ENCODE measurements around the gene PTCD3. TPM values are rescaled to one million over a fixed set of nuclear protein-coding genes. Genes with fewer than 3 reads are reported as not detected.
A peak's percentile ranks its signal among the peaks of the same experiment; 100 is the strongest.

Gene PTCD3
- total RNA-seq, 1 experiment from 2014 or later, result 180 TPM

DNA sequence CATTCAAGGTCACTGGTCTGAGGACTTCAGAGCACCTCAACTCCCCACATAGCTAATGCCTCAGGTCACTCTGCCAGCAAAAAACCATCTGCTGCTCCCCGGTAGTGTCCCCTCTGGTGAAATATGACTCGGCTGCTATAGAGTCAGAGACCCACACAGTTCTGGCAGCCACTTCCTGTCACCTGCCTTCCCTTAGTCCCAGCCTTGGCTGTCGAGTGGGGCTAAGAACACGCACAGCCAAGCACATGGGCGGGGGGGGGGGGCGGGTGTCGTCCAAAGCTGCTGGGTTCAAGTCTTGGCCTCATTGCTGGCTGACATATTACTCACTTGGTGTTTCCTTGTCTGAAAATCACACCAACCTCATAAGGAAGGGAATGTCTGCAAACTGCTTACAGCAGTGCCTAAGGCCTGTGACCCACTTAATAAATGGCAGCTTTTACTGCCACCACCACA is 37.9 kb upstream of the PTCD3 start:
- H4K20me1 ChIP-seq (ENCODE audit: control insufficient read depth, insufficient read depth, insufficient read length), result no peaks in the 10 kb centered on the region
- H2BK15ac ChIP-seq (ENCODE audit: low read depth, low read length), result no peak overlapping the region
- H3K23me2 ChIP-seq (ENCODE audit: insufficient read length, low read depth, low read length, poor library complexity, severe bottlenecking), result no peaks in the 10 kb centered on the region
- no peak overlapping the region for H4K5ac ChIP-seq (ENCODE audit: insufficient read length, low read depth, low read length)
- no peak overlapping the region for H2BK5ac ChIP-seq (ENCODE audit: insufficient read length, low read length)
- H4K8ac ChIP-seq (replicated peaks; ENCODE audit: insufficient read length, low read depth, low read length), result no peak overlapping the region
- Mint-ChIP-seq H3K4me3 (no peak overlapping the region), H3K9me3 (peaks cover 0 to 3% of the 10 kb centered on the region in 2 experiments; a peak in 1 of 5 replicates), H3K36me3 (ENCODE audit: insufficient read depth in 1 of 3, low read depth in 3 of 3) (peaks cover 59 to 92% (median 83%) of the 10 kb centered on the region in 3 experiments; a peak in 6 of 7 replicates), H3K27ac (peak overlapping the region in 1 of 3 experiments; percentile 66; a peak in 1 of 7 replicates), H3K27me3 (ENCODE audit: low read depth) (no peaks in the 10 kb centered on the region), H3K4me1 (no peaks in the 10 kb centered on the region)
- H3K9me3 ChIP-seq (ENCODE audit: control insufficient read depth, low read depth, low read length), result no peaks in the 10 kb centered on the region
- no peak overlapping the region for H2AK5ac ChIP-seq (ENCODE audit: insufficient read length, low read length)
- no peaks in the 10 kb centered on the region for H3K79me1 ChIP-seq (ENCODE audit: insufficient read depth, low read depth, low read length, poor library complexity, severe bottlenecking)
- H3K23ac ChIP-seq (ENCODE audit: insufficient read length, low read depth, low read length), result no peak overlapping the region
- H3K18ac ChIP-seq (ENCODE audit: insufficient read length, low read depth, low read length), result no peak overlapping the region
- H3K4me2 ChIP-seq (ENCODE audit: insufficient read depth, insufficient read length, low read length), result no peak overlapping the region
- no peak overlapping the region for H3K27ac ChIP-seq (ENCODE audit: insufficient read length, low read depth, low read length)
- no peak overlapping the region for H3K4ac ChIP-seq (ENCODE audit: low read depth, low read length)
- no peaks in the 10 kb centered on the region for H3K27me3 ChIP-seq (ENCODE audit: insufficient read depth, low read length)
- no peak overlapping the region for H2BK12ac ChIP-seq (ENCODE audit: insufficient read length, low read depth, low read length)
- no peak overlapping the region for H3K14ac ChIP-seq (ENCODE audit: insufficient read depth, low read length)
- H2AFZ ChIP-seq (ENCODE audit: low read length), result no peak overlapping the region
- WGBS (ENCODE audit: extremely low coverage, insufficient read length, low lambda C conversion rate), result no CpG with 5 or more reads among the region's 7 CpGs
- no peaks in the 10 kb centered on the region for H3K4me1 ChIP-seq (ENCODE audit: insufficient read depth, low read length)
- H3K9ac ChIP-seq (ENCODE audit: extremely low read depth, insufficient read length, low read length), result no peak overlapping the region
- H3K79me2 ChIP-seq (ENCODE audit: insufficient read depth, low read length), result no peaks in the 10 kb centered on the region
- H3T11ph ChIP-seq (ENCODE audit: low read length), result no peak overlapping the region
- TF ChIP-seq, protein P1, sequence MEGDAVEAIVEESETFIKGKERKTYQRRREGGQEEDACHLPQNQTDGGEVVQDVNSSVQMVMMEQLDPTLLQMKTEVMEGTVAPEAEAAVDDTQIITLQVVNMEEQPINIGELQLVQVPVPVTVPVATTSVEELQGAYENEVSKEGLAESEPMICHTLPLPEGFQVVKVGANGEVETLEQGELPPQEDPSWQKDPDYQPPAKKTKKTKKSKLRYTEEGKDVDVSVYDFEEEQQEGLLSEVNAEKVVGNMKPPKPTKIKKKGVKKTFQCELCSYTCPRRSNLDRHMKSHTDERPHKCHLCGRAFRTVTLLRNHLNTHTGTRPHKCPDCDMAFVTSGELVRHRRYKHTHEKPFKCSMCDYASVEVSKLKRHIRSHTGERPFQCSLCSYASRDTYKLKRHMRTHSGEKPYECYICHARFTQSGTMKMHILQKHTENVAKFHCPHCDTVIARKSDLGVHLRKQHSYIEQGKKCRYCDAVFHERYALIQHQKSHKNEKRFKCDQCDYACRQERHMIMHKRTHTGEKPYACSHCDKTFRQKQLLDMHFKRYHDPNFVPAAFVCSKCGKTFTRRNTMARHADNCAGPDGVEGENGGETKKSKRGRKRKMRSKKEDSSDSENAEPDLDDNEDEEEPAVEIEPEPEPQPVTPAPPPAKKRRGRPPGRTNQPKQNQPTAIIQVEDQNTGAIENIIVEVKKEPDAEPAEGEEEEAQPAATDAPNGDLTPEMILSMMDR (conservative IDR thresholded peaks at IDR 0.05), result no peak
- no peak overlapping the region for H2BK120ac ChIP-seq (ENCODE audit: low read depth, low read length, poor library complexity, severe bottlenecking)
- H3K56ac ChIP-seq (ENCODE audit: insufficient read length, low read depth, low read length), result no peak overlapping the region
- H4K91ac ChIP-seq (ENCODE audit: insufficient read length, low read depth, low read length), result no peak overlapping the region
- DNase-seq, result peak; percentile 18
- H2BK20ac ChIP-seq (ENCODE audit: low read depth, low read length, poor library complexity, severe bottlenecking), result no peak overlapping the region

Measured in H9 (cell line).